HCT116 (cell line): ENCODE data around the gene ARSB. TPM values are rescaled to one million over a fixed set of nuclear protein-coding genes. Genes with fewer than 3 reads are reported as not detected.

Experiments
- ATAC-seq: fragments of 200-7000 bp; cut with Tn5 transposase; 2 replicates; pipeline ENCODE4 v1.9.1; 2020; ENCODE audit warnings: mild to moderate bottlenecking, moderate library complexity
- BruUV-seq: library from RNA; stranded (reverse); fragments of 400-500 nt; replicated peaks from 2 replicates; lab custom pipeline; 2021; lab: Mats Ljungman, UMichigan
- CTCF ChIA-PET: fragments of 300-600 bp; sonication (Branson Sonifier 250); formaldehyde crosslinking; loops from one replicate; lab custom pipeline; 2021; ENCODE audit warnings: antibody characterized with exemption; lab: Charles Lee
- POLR2A ChIA-PET: fragments of 300-600, 350-600 bp; sonication (Branson Sonifier 250); formaldehyde crosslinking; loops from one replicate; lab custom pipeline; 2021; ENCODE audit warnings: antibody characterized with exemption; lab: Charles Lee
- RAD21 ChIA-PET, 2 experiments: fragments of 300-600 bp; sonication (Branson Sonifier 250); formaldehyde crosslinking; loops; one replicate each; lab custom pipeline; 2023; ENCODE audit warnings: low total read pairs in 2 of 2; ENCODE audit not compliant: uncharacterized antibody in 2 of 2, unreplicated experiment in 2 of 2, low non-redundant PET in 1 of 2; lab: Charles Lee
- DNase-seq: peaks from one replicate; pipeline ENCODE4 v3.0.0-alpha.2; 2010; ENCODE audit warnings: low read depth, low spot score
- H2AFZ ChIP-seq: fragments of 200-600 bp; shearing (Covaris generic), sonication (generic); 2 replicates; pipeline ENCODE4 v1.6.1; 2017; ENCODE audit warnings: low read depth, mixed run types, mixed read lengths, antibody characterized with exemption, low read length; ENCODE audit not compliant: poor library complexity, severe bottlenecking
- H3K27ac ChIP-seq: 2 replicates; pipeline ENCODE4 v1.5.1; 2012; ENCODE audit warnings: low read depth, low read length
- H3K27me3 ChIP-seq: fragments of 200-600 bp; sonication (generic); 2 replicates; pipeline ENCODE4 v1.6.1; 2016; ENCODE audit warnings: mixed run types, low read length, mixed read lengths; ENCODE audit not compliant: insufficient read depth
- H3K36me3 ChIP-seq, 2 experiments: fragments of 200-500 bp in 1 of 2; fragments of 200-600 bp in 1 of 2; sonication (Bioruptor generic) in 1 of 2; sonication (generic) in 1 of 2; 2 replicates each; pipeline versions ENCODE4 v1.5.1 to v1.6.1; 2014 to 2016; ENCODE audit warnings: low read length in 2 of 2, inconsistent platforms in 1 of 2, mixed read lengths in 1 of 2, mixed run types in 1 of 2; ENCODE audit not compliant: insufficient read depth in 2 of 2, control insufficient read depth in 1 of 2
- H3K4me1 ChIP-seq, 2 experiments: fragments of 200-600 bp in 1 of 2; sonication (generic) in 1 of 2; 2 replicates each; pipeline versions ENCODE4 v1.5.1 to v1.6.1; 2012 to 2017; ENCODE audit warnings: low read length in 2 of 2, inconsistent platforms in 1 of 2, mild to moderate bottlenecking in 1 of 2, mixed read lengths in 1 of 2, mixed run types in 1 of 2, moderate library complexity in 1 of 2; ENCODE audit not compliant: insufficient read depth in 2 of 2, control insufficient read depth in 1 of 2
- H3K4me2 ChIP-seq: fragments of 200-600 bp; sonication (generic); 2 replicates; pipeline ENCODE4 v1.6.1; 2017; ENCODE audit warnings: mixed run types, low read length, mixed read lengths
- H3K4me3 ChIP-seq, 2 experiments: fragments of 200-600 bp in 1 of 2; sonication (generic) in 1 of 2; replicated peaks in 1 of 2; 2 replicates each; pipeline ENCODE4 v1.5.1; 2011 to 2016; ENCODE audit warnings: low read length in 2 of 2, control low read depth in 1 of 2, low read depth in 1 of 2, mild to moderate bottlenecking in 1 of 2, mixed read lengths in 1 of 2, mixed run types in 1 of 2
- H3K79me2 ChIP-seq: fragments of 200-600 bp; sonication (generic); 2 replicates; pipeline ENCODE4 v1.6.1; 2017; ENCODE audit warnings: mild to moderate bottlenecking, mixed run types, low read length, moderate library complexity, mixed read lengths; ENCODE audit not compliant: insufficient read depth
- H3K9ac ChIP-seq: fragments of 200-600 bp; sonication (generic); 2 replicates; pipeline ENCODE4 v1.6.1; 2016; ENCODE audit warnings: low read length, mixed read lengths
- H3K9me2 ChIP-seq: fragments of 200-600 bp; sonication (generic), shearing (Covaris generic); 2 replicates; pipeline ENCODE4 v1.6.1; 2017; ENCODE audit warnings: mixed run types, mild to moderate bottlenecking, moderate library complexity; ENCODE audit not compliant: insufficient read depth
- H3K9me3 ChIP-seq, 2 experiments: fragments of 200-500 bp in 1 of 2; fragments of 200-600 bp in 1 of 2; sonication (Bioruptor generic) in 1 of 2; sonication (generic) in 1 of 2; 2 replicates each; pipeline ENCODE4 v1.6.1; 2014 to 2017; ENCODE audit warnings: low read length in 2 of 2, mixed read lengths in 2 of 2, inconsistent platforms in 1 of 2, low read depth in 1 of 2, mild to moderate bottlenecking in 1 of 2, mixed run types in 1 of 2, moderate library complexity in 1 of 2; ENCODE audit not compliant: control insufficient read depth in 1 of 2, insufficient read depth in 1 of 2
- H4K20me1 ChIP-seq: fragments of 200-600 bp; sonication (generic), shearing (Covaris generic); 2 replicates; pipeline ENCODE4 v1.6.1; 2017; ENCODE audit warnings: mixed run types, mild to moderate bottlenecking, moderate library complexity; ENCODE audit not compliant: insufficient read depth
- CBX3 ChIP-seq: IDR thresholded peaks from 2 replicates; pipeline ENCODE4 v1.6.1; 2012; ENCODE audit warnings: low read depth
- CEBPB ChIP-seq: IDR thresholded peaks from 2 replicates; pipeline ENCODE4 v1.6.1; 2012; ENCODE audit warnings: low read depth
- EGR1 ChIP-seq: IDR thresholded peaks from 2 replicates; pipeline ENCODE4 v1.6.1; 2012; ENCODE audit warnings: low read depth
- ELF1 ChIP-seq: IDR thresholded peaks from 2 replicates; pipeline ENCODE4 v1.6.1; 2012; ENCODE audit warnings: low read depth, borderline replicate concordance
- EZH2 ChIP-seq: fragments of 200-600 bp; sonication (generic); IDR thresholded peaks from 2 replicates; pipeline ENCODE4 v1.6.1; 2017; ENCODE audit warnings: antibody characterized with exemption, mixed run types
- EZH2phosphoT487 ChIP-seq: fragments of 200-600 bp; IDR thresholded peaks from 2 replicates; pipeline ENCODE4 v1.6.1; 2018; ENCODE audit warnings: antibody characterized with exemption, borderline replicate concordance
- FOSL1 ChIP-seq: IDR thresholded peaks from 2 replicates; pipeline ENCODE4 v1.6.1; 2012; ENCODE audit warnings: low read depth
- JUND ChIP-seq: IDR thresholded peaks from 2 replicates; pipeline ENCODE4 v1.6.1; 2012
- POLR2A ChIP-seq: IDR thresholded peaks from 2 replicates; pipeline ENCODE4 v1.7.0; 2011; ENCODE audit warnings: borderline replicate concordance; ENCODE audit not compliant: insufficient read depth, insufficient read length; ENCODE audit errors: extremely low read depth
- POLR2AphosphoS5 ChIP-seq: IDR thresholded peaks from 2 replicates; pipeline ENCODE4 v1.6.1; 2011; ENCODE audit warnings: mild to moderate bottlenecking, low read depth, low read length, moderate library complexity
- RAD21 ChIP-seq: IDR thresholded peaks from 2 replicates; pipeline ENCODE4 v1.6.1; 2012; ENCODE audit warnings: low read depth, mild to moderate bottlenecking
- SRF ChIP-seq: IDR thresholded peaks from 2 replicates; pipeline ENCODE4 v1.6.1; 2012; ENCODE audit warnings: low read depth
- YY1 ChIP-seq: IDR thresholded peaks from 2 replicates; pipeline ENCODE4 v1.6.1; 2011; ENCODE audit warnings: low read length, low read depth, moderate library complexity, mild to moderate bottlenecking; ENCODE audit not compliant: insufficient replicate concordance; ENCODE audit errors: extremely low read depth
- ZFX ChIP-seq: fragments of 450-650 bp; IDR thresholded peaks from 2 replicates; pipeline ENCODE4 v1.6.1; 2017
- ZNF274 ChIP-seq: fragments of 200-500 bp; sonication (Bioruptor generic); IDR thresholded peaks from 2 replicates; pipeline ENCODE4 v1.6.1; 2014; ENCODE audit warnings: mild to moderate bottlenecking, low read depth, low read length, inconsistent platforms
- intact Hi-C: fragments of 100-400 bp; cut with micrococcal nuclease; formaldehyde crosslinking; loops from 2 replicates; pipeline ENCODE4 v1.10.0; 2022
- total RNA-seq: library from RNA; stranded (reverse); gene quantifications from one replicate; pipeline ENCODE4 v1.2.1, GENCODE V29; 2021; ENCODE audit not compliant: unreplicated experiment
- TF ChIP-seq, protein P1 (sequence below): IDR thresholded peaks from 2 replicates; pipeline ENCODE4 v1.6.1; 2012
- TF ChIP-seq, protein P2 (sequence below): IDR thresholded peaks from 2 replicates; pipeline ENCODE4 v1.6.1; 2012
- TF ChIP-seq, protein P3 (sequence below): IDR thresholded peaks from 2 replicates; pipeline ENCODE4 v1.6.1; 2012; ENCODE audit warnings: low read depth
- TF ChIP-seq, protein P4 (sequence below), 3 experiments: fragments of 200-600 bp in 1 of 3; sonication (generic) in 1 of 3; IDR thresholded peaks in 2 of 3; conservative IDR thresholded peaks in 1 of 3; 2 replicates each; pipeline ENCODE4 v1.5.1; 2012 to 2017; ENCODE audit warnings: low read depth in 2 of 3, low read length in 2 of 3, antibody characterized with exemption in 1 of 3, borderline replicate concordance in 1 of 3, control low read depth in 1 of 3, mild to moderate bottlenecking in 1 of 3, mixed read lengths in 1 of 3, mixed run types in 1 of 3, moderate library complexity in 1 of 3; ENCODE audit not compliant: insufficient read depth in 1 of 3

ARSB gene
- total RNA-seq, 1 experiment from 2014 or later = 4.8 TPM

DNA sequence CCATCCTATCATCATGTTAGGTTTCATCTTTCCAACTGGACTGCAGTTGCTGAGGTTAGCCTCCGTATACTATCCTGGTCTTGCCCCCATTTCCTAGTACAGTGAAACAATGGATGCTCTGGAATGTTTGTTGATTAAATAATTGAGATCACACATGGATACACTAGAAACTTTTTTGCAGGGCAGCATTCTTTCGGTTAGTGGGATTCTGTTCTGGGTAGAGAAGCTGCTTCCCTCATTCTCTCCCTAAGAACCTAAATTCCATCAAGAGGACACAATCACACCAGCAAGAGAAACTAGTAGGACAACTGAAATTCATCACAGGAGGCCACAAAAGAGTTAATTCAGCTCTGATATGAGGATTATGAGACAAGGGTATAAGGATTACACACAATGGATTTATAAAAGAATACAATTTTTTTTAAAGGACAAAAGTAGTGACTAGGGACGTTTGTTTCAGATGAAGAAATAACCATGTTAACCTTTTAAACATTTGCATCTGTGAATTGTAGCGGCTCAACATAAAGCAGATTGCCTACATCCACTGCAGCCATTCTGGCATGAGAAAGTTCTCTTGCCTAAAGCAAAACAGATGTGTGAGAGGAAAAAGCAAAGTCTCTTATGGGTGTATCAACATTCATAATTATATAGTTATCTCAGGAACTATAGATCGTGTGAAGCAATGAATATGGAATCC, 173.8 kb downstream of the ARSB start (continued):
- TF ChIP-seq POLR2AphosphoS5 (no peak), CBX3 (no peak)
- TF ChIP-seq, protein P1, sequence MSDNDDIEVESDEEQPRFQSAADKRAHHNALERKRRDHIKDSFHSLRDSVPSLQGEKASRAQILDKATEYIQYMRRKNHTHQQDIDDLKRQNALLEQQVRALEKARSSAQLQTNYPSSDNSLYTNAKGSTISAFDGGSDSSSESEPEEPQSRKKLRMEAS = no peak

DNA sequence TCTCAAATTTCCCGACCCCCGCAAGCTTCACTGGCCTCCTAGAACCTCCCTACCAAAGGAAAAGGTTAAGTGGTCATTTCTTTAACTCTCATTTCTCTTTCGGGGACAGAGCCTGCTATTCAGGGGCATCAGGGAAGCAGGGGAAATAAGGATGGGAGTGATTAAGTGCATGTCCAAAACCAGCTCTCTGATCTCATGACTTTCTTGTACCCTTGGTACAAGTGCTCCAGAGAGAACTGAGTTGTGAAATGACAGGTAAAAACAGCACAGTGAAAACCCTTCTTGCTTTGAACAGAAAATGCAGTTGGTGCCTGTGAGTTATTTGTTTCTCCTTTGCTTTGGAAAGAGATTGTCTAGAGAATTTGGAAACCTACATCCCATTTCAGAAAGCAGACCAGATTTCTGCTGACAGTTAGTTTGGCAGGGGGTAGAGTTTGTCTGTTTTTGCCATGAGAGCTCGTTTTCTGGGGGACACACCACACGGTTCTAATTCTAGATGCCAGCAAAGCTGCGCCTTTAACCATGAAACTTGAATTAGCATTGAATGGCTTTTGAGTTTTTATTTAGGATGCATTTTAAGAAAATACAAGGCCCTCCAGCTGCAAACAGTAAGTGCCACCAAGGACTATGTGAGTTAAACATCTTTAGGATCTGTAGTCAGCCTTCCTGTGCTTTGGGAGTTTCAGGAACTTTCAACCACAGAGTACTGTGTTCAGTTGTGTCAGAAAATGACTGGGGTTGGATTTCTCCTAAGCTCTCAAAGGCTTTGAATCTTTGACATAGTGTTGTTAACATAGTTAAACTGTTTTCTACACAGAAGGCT, 174.8 kb downstream of the ARSB start:
- ChIA-PET CTCF (no interaction called here), POLR2A (no interaction called here), RAD21 (no interaction called here)
- Histone ChIP-seq H3K79me2 (no peaks in the 10 kb centered on the region), H3K27ac (no peak overlapping the region), H2AFZ (no peak overlapping the region), H3K4me2 (no peak overlapping the region), H3K4me3 (no peak overlapping the region), H3K27me3 (no peaks in the 10 kb centered on the region), H4K20me1 (no peaks in the 10 kb centered on the region), H3K36me3 (no peaks in the 10 kb centered on the region), H3K4me1 (peaks cover 0 to 11% of the 10 kb centered on the region in 2 experiments; a peak in 2 of 4 replicates), H3K9me3 (no peaks in the 10 kb centered on the region), H3K9ac (no peak overlapping the region), H3K9me2 (peaks cover 3% of the 10 kb centered on the region; the same call in 1 of the 2 replicates)
- DNase-seq (no peak), ATAC-seq (no peak)
- no TSS peak for BruUV-seq
- TF ChIP-seq EZH2phosphoT487 (no peak), ZNF274 (no peak), JUND (no peak), FOSL1 (no peak), CEBPB (no peak), ELF1 (no peak), YY1 (no peak), EZH2 (no peak), EGR1 (no peak), ZFX (no peak), CBX3 (no peak), POLR2A (no peak), RAD21 (no peak), SRF (no peak)
- TF ChIP-seq, protein P1 = no peak
- TF ChIP-seq, protein P2, sequence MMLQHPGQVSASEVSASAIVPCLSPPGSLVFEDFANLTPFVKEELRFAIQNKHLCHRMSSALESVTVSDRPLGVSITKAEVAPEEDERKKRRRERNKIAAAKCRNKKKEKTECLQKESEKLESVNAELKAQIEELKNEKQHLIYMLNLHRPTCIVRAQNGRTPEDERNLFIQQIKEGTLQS = no peak
- TF ChIP-seq, protein P3, sequence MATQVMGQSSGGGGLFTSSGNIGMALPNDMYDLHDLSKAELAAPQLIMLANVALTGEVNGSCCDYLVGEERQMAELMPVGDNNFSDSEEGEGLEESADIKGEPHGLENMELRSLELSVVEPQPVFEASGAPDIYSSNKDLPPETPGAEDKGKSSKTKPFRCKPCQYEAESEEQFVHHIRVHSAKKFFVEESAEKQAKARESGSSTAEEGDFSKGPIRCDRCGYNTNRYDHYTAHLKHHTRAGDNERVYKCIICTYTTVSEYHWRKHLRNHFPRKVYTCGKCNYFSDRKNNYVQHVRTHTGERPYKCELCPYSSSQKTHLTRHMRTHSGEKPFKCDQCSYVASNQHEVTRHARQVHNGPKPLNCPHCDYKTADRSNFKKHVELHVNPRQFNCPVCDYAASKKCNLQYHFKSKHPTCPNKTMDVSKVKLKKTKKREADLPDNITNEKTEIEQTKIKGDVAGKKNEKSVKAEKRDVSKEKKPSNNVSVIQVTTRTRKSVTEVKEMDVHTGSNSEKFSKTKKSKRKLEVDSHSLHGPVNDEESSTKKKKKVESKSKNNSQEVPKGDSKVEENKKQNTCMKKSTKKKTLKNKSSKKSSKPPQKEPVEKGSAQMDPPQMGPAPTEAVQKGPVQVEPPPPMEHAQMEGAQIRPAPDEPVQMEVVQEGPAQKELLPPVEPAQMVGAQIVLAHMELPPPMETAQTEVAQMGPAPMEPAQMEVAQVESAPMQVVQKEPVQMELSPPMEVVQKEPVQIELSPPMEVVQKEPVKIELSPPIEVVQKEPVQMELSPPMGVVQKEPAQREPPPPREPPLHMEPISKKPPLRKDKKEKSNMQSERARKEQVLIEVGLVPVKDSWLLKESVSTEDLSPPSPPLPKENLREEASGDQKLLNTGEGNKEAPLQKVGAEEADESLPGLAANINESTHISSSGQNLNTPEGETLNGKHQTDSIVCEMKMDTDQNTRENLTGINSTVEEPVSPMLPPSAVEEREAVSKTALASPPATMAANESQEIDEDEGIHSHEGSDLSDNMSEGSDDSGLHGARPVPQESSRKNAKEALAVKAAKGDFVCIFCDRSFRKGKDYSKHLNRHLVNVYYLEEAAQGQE = no peak
- TF ChIP-seq, protein P4, sequence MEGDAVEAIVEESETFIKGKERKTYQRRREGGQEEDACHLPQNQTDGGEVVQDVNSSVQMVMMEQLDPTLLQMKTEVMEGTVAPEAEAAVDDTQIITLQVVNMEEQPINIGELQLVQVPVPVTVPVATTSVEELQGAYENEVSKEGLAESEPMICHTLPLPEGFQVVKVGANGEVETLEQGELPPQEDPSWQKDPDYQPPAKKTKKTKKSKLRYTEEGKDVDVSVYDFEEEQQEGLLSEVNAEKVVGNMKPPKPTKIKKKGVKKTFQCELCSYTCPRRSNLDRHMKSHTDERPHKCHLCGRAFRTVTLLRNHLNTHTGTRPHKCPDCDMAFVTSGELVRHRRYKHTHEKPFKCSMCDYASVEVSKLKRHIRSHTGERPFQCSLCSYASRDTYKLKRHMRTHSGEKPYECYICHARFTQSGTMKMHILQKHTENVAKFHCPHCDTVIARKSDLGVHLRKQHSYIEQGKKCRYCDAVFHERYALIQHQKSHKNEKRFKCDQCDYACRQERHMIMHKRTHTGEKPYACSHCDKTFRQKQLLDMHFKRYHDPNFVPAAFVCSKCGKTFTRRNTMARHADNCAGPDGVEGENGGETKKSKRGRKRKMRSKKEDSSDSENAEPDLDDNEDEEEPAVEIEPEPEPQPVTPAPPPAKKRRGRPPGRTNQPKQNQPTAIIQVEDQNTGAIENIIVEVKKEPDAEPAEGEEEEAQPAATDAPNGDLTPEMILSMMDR (IDR thresholded peaks at IDR 0.05 in 2 of 3, conservative IDR thresholded peaks at IDR 0.05 in 1 of 3; ENCODE audit: borderline replicate concordance in 1 of 3, insufficient read depth in 1 of 3, low read depth in 2 of 3, low read length in 2 of 3) = no peak
- intact Hi-C loops = no loop called here
